BE2C (cell line): ENCODE data around the gene FASTKD1.
"Not testable (repeated sequence)": the region's sequence is repeated elsewhere in the genome, so short reads cannot be mapped to it uniquely, and the experiment has no call there.

Experiments
- DNase-seq: peaks from one replicate; pipeline ENCODE4 v3.0.0-alpha.2; 2020
- H3K27me3 ChIP-seq: fragments of 250-450 bp; sonication (Bioruptor Pico); 2 replicates; pipeline ENCODE4 v1.5.1; 2020; ENCODE audit warnings: mild to moderate bottlenecking
- H3K36me3 ChIP-seq: fragments of 250-450 bp; sonication (Bioruptor Pico); 2 replicates; pipeline ENCODE4 v1.5.1; 2020; ENCODE audit warnings: mild to moderate bottlenecking
- H3K4me1 ChIP-seq: fragments of 250-450 bp; sonication (Bioruptor Pico); 2 replicates; pipeline ENCODE4 v1.5.1; 2020
- H3K4me3 ChIP-seq: 2 replicates; pipeline ENCODE4 v1.5.1; 2011; ENCODE audit warnings: low read depth, low read length
- H3K9me3 ChIP-seq: fragments of 250-450 bp; sonication (Bioruptor Pico); 2 replicates; pipeline ENCODE4 v1.5.1; 2020
- CTCF ChIP-seq: IDR thresholded peaks from 2 replicates; pipeline ENCODE4 v1.5.1; 2012; ENCODE audit warnings: mild to moderate bottlenecking, low read depth, low read length

Gene FASTKD1

GRCh38 chr2:169609264-169609663 is 35.6 kb upstream of the FASTKD1 start:
- no peaks in the 10 kb centered on the region for H3K4me1 ChIP-seq
- H3K27me3 ChIP-seq, result no peaks in the 10 kb centered on the region
- H3K9me3 ChIP-seq, result no peaks in the 10 kb centered on the region
- H3K4me3 ChIP-seq, result no peak overlapping the region
- TF ChIP-seq CTCF, result no peak
- no peak for DNase-seq
- peaks cover 6% of the 10 kb centered on the region for H3K36me3 ChIP-seq

- no peaks in the 10 kb centered on the region for H3K9me3 ChIP-seq
- no peak for DNase-seq
- no peaks in the 10 kb centered on the region for H3K4me1 ChIP-seq
- no peaks in the 10 kb centered on the region for H3K36me3 ChIP-seq
- no peak overlapping the region for H3K4me3 ChIP-seq
- TF ChIP-seq CTCF, result no peak
- no peaks in the 10 kb centered on the region for H3K27me3 ChIP-seq
These were observed 25.9 kb upstream of the FASTKD1 start for GRCh38 chr2:169599568-169599967.

- Histone ChIP-seq H3K36me3 (no peaks in the 10 kb centered on the region), H3K27me3 (no peaks in the 10 kb centered on the region), H3K4me1 (no peaks in the 10 kb centered on the region), H3K4me3 (no peak overlapping the region), H3K9me3 (no peaks in the 10 kb centered on the region)
- no peak for DNase-seq
- TF ChIP-seq CTCF, result no peak
These were observed 25.3 kb upstream of the FASTKD1 start for GRCh38 chr2:169598982-169599381.

- H3K4me3 ChIP-seq, H3K9me3 ChIP-seq, DNase-seq, H3K27me3 ChIP-seq, H3K4me1 ChIP-seq, H3K36me3 ChIP-seq: not testable (repeated sequence)
These were observed 22.9 kb upstream of the FASTKD1 start for GRCh38 chr2:169596546-169596945.

- Histone ChIP-seq H3K4me3 (no peak overlapping the region), H3K9me3 (no peaks in the 10 kb centered on the region), H3K27me3 (no peaks in the 10 kb centered on the region), H3K36me3 (no peaks in the 10 kb centered on the region), H3K4me1 (no peaks in the 10 kb centered on the region)
- TF ChIP-seq CTCF, result no peak
- DNase-seq, result no peak
These were observed 17.1 kb upstream of the FASTKD1 start for GRCh38 chr2:169590804-169591203.

- no peak for DNase-seq
- H3K4me3 ChIP-seq, result peak overlapping the region; percentile 88
- H3K4me1 ChIP-seq, result no peaks in the 10 kb centered on the region
- TF ChIP-seq CTCF, result no peak
- no peaks in the 10 kb centered on the region for H3K36me3 ChIP-seq
- no peaks in the 10 kb centered on the region for H3K9me3 ChIP-seq
- H3K27me3 ChIP-seq, result no peaks in the 10 kb centered on the region
These were observed 12.0 kb upstream of the FASTKD1 start for GRCh38 chr2:169585673-169586072.
